Neural cell (in vitro differentiated cells): ENCODE results near the gene EDRF1. TPM values are rescaled to one million over a fixed set of nuclear protein-coding genes. Genes with fewer than 3 reads are reported as not detected.

Experiments used
- H2AFZ ChIP-seq: fragments of 200-600, 300-800 bp; sonication (generic), shearing (Covaris generic); 2 replicates; pipeline ENCODE4 v1.6.0; 2014; ENCODE audit warnings: low read depth, mild to moderate bottlenecking, antibody characterized with exemption, low read length, moderate library complexity
- H3F3A ChIP-seq: fragments of 200-600 bp; shearing (Covaris generic); 2 replicates; pipeline ENCODE4 v1.6.1; 2016; ENCODE audit warnings: mild to moderate bottlenecking, moderate library complexity, mixed read lengths, antibody characterized with exemption, low read length; ENCODE audit not compliant: insufficient read depth, poor library complexity, severe bottlenecking
- H3K27ac ChIP-seq: fragments of 200-600, 300-800 bp; sonication (generic), shearing (Covaris generic); 2 replicates; pipeline ENCODE4 v1.5.1; 2014; ENCODE audit warnings: mild to moderate bottlenecking, low read length, moderate library complexity
- H3K27me3 ChIP-seq: fragments of 300-800, 200-600 bp; sonication (generic), shearing (Covaris generic); 2 replicates; pipeline ENCODE4 v1.6.0; 2014; ENCODE audit warnings: mild to moderate bottlenecking, low read depth, low read length, moderate library complexity; ENCODE audit not compliant: insufficient read depth
- H3K36me3 ChIP-seq: fragments of 300-800, 200-600 bp; sonication (generic), shearing (Covaris generic); 2 replicates; pipeline ENCODE4 v1.5.1; 2014; ENCODE audit warnings: mild to moderate bottlenecking, antibody characterized with exemption, low read length, moderate library complexity; ENCODE audit not compliant: insufficient read depth
- H3K4me2 ChIP-seq: fragments of 300-800, 200-600 bp; sonication (generic), shearing (Covaris generic); 2 replicates; pipeline ENCODE4 v1.6.0; 2014; ENCODE audit warnings: mild to moderate bottlenecking, low read length
- H3K4me3 ChIP-seq: fragments of 300-800, 200-600 bp; sonication (generic), shearing (Covaris generic); 2 replicates; pipeline ENCODE4 v1.5.1; 2014; ENCODE audit warnings: mild to moderate bottlenecking, low read length, moderate library complexity
- H3K79me2 ChIP-seq: fragments of 200-600 bp; shearing (Covaris generic); replicated peaks from 2 replicates; pipeline ENCODE4 v1.6.0; 2014; ENCODE audit warnings: mild to moderate bottlenecking, low read length, moderate library complexity; ENCODE audit not compliant: insufficient read depth
- H3K9ac ChIP-seq: fragments of 300-800, 200-600 bp; sonication (generic), shearing (Covaris generic); 2 replicates; pipeline ENCODE4 v1.6.1; 2016; ENCODE audit warnings: mild to moderate bottlenecking, low read length, mixed read lengths
- H3K9me2 ChIP-seq: fragments of 200-600 bp; shearing (Covaris generic); 2 replicates; pipeline ENCODE4 v1.6.1; 2016; ENCODE audit warnings: mild to moderate bottlenecking, low read length, mixed read lengths; ENCODE audit not compliant: insufficient read depth
- H3K9me3 ChIP-seq: fragments of 200-600, 300-800 bp; sonication (generic), shearing (Covaris generic); 2 replicates; pipeline ENCODE4 v1.6.1; 2016; ENCODE audit warnings: mild to moderate bottlenecking, mixed run types, low read length, moderate library complexity, mixed read lengths
- H4K20me1 ChIP-seq: fragments of 200-600 bp; shearing (Covaris generic); 2 replicates; pipeline ENCODE4 v1.6.1; 2016; ENCODE audit warnings: mild to moderate bottlenecking, mixed run types; ENCODE audit not compliant: insufficient read depth
- EP300 ChIP-seq: fragments of 450-650 bp; conservative IDR thresholded peaks from 2 replicates; pipeline ENCODE4 v1.6.1; 2014; ENCODE audit warnings: antibody characterized with exemption, mild to moderate bottlenecking, moderate library complexity; ENCODE audit not compliant: poor library complexity, severe bottlenecking
- EZH2 ChIP-seq: fragments of 200-600, 300-800 bp; shearing (Covaris generic), sonication (generic); IDR thresholded peaks from 2 replicates; pipeline ENCODE4 v1.6.1; 2014; ENCODE audit warnings: antibody characterized with exemption, low read length, borderline replicate concordance, mild to moderate bottlenecking; ENCODE audit not compliant: insufficient read depth, poor library complexity, severe bottlenecking
- MXI1 ChIP-seq: fragments of 450-650 bp; conservative IDR thresholded peaks from 2 replicates; pipeline ENCODE4 v1.6.1; 2014; ENCODE audit warnings: antibody characterized with exemption, mild to moderate bottlenecking; ENCODE audit not compliant: poor library complexity, severe bottlenecking
- POLR2AphosphoS5 ChIP-seq: IDR thresholded peaks from 2 replicates; pipeline ENCODE4 v1.6.1; 2012
- RAD21 ChIP-seq: fragments of 450-650 bp; conservative IDR thresholded peaks from 2 replicates; pipeline ENCODE4 v1.6.1; 2014; ENCODE audit warnings: antibody characterized with exemption, mild to moderate bottlenecking, moderate library complexity
- SMC3 ChIP-seq: fragments of 450-650 bp; conservative IDR thresholded peaks from 2 replicates; pipeline ENCODE4 v1.6.1; 2014; ENCODE audit warnings: antibody characterized with exemption, mild to moderate bottlenecking, moderate library complexity; ENCODE audit not compliant: poor library complexity
- TAF1 ChIP-seq: IDR thresholded peaks from 2 replicates; pipeline ENCODE4 v1.6.1; 2012; ENCODE audit warnings: low read depth
- polyA plus RNA-seq: library from polyadenylated mRNA; depleted of rRNA; stranded (reverse); fragments of >200 nt; gene quantifications from 2 replicates; pipeline ENCODE4 v1.2.3, GENCODE V29; 2014
- TF ChIP-seq, protein P1 (sequence below): fragments of 450-650 bp; IDR thresholded peaks from 2 replicates; pipeline ENCODE4 v1.5.1; 2014; ENCODE audit warnings: antibody characterized with exemption, mild to moderate bottlenecking, moderate library complexity; ENCODE audit not compliant: poor library complexity, severe bottlenecking
- TF ChIP-seq, protein P2 (sequence below): IDR thresholded peaks from 2 replicates; pipeline ENCODE4 v1.6.1; 2012; ENCODE audit warnings: borderline replicate concordance

The EDRF1 gene
- polyA plus RNA-seq, 1 donor from 2014 or later, result 54.1 TPM

DNA sequence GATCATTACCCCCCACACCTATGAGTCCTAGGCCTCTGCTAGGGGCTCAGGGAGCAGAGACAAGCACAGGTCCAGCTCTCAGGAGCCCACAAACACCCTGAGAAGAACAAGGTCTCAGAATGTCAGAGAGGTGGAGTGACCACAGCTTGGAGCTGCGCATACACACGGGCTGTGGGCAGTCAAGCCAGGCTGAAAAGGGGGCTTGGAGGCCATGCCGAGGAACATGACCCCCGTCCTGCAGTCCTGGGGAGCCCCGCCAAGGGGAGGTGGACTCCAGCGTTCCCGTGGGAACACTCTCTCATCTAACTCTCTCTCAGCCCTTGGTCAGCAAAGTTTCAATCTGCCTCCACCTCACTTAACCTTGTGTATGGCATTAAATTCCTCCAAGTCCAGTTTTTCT lies 63.9 kb downstream of the EDRF1 start:
- H3K4me2 ChIP-seq, result no peak overlapping the region
- H3K27me3 ChIP-seq, result no peaks in the 10 kb centered on the region
- no peaks in the 10 kb centered on the region for H3K9me2 ChIP-seq
- H3K27ac ChIP-seq, result no peak overlapping the region
- H3K79me2 ChIP-seq, result no peaks in the 10 kb centered on the region
- no peak overlapping the region for H3K9ac ChIP-seq
- H4K20me1 ChIP-seq, result no peaks in the 10 kb centered on the region
- no peak overlapping the region for H2AFZ ChIP-seq
- no peak overlapping the region for H3K4me3 ChIP-seq
- no peaks in the 10 kb centered on the region for H3F3A ChIP-seq
- H3K9me3 ChIP-seq, result no peaks in the 10 kb centered on the region
- TF ChIP-seq MXI1 (no peak), POLR2AphosphoS5 (no peak), SMC3 (no peak), RAD21 (no peak), TAF1 (no peak), EP300 (no peak), EZH2 (no peak)
- TF ChIP-seq, protein P1, sequence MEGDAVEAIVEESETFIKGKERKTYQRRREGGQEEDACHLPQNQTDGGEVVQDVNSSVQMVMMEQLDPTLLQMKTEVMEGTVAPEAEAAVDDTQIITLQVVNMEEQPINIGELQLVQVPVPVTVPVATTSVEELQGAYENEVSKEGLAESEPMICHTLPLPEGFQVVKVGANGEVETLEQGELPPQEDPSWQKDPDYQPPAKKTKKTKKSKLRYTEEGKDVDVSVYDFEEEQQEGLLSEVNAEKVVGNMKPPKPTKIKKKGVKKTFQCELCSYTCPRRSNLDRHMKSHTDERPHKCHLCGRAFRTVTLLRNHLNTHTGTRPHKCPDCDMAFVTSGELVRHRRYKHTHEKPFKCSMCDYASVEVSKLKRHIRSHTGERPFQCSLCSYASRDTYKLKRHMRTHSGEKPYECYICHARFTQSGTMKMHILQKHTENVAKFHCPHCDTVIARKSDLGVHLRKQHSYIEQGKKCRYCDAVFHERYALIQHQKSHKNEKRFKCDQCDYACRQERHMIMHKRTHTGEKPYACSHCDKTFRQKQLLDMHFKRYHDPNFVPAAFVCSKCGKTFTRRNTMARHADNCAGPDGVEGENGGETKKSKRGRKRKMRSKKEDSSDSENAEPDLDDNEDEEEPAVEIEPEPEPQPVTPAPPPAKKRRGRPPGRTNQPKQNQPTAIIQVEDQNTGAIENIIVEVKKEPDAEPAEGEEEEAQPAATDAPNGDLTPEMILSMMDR, result no peak
- TF ChIP-seq, protein P2, sequence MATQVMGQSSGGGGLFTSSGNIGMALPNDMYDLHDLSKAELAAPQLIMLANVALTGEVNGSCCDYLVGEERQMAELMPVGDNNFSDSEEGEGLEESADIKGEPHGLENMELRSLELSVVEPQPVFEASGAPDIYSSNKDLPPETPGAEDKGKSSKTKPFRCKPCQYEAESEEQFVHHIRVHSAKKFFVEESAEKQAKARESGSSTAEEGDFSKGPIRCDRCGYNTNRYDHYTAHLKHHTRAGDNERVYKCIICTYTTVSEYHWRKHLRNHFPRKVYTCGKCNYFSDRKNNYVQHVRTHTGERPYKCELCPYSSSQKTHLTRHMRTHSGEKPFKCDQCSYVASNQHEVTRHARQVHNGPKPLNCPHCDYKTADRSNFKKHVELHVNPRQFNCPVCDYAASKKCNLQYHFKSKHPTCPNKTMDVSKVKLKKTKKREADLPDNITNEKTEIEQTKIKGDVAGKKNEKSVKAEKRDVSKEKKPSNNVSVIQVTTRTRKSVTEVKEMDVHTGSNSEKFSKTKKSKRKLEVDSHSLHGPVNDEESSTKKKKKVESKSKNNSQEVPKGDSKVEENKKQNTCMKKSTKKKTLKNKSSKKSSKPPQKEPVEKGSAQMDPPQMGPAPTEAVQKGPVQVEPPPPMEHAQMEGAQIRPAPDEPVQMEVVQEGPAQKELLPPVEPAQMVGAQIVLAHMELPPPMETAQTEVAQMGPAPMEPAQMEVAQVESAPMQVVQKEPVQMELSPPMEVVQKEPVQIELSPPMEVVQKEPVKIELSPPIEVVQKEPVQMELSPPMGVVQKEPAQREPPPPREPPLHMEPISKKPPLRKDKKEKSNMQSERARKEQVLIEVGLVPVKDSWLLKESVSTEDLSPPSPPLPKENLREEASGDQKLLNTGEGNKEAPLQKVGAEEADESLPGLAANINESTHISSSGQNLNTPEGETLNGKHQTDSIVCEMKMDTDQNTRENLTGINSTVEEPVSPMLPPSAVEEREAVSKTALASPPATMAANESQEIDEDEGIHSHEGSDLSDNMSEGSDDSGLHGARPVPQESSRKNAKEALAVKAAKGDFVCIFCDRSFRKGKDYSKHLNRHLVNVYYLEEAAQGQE, result no peak
- H3K36me3 ChIP-seq, result no peaks in the 10 kb centered on the region

- H3K27ac ChIP-seq, result no peak overlapping the region
- no peaks in the 10 kb centered on the region for H3K79me2 ChIP-seq
- no peaks in the 10 kb centered on the region for H3F3A ChIP-seq
- no peaks in the 10 kb centered on the region for H3K36me3 ChIP-seq
- no peak overlapping the region for H3K4me3 ChIP-seq
- no peak overlapping the region for H3K4me2 ChIP-seq
- H3K27me3 ChIP-seq, result no peaks in the 10 kb centered on the region
- H2AFZ ChIP-seq, result no peak overlapping the region
- H4K20me1 ChIP-seq, result no peaks in the 10 kb centered on the region
- TF ChIP-seq, protein P2, result no peak
- TF ChIP-seq POLR2AphosphoS5 (no peak), EP300 (no peak), MXI1 (no peak), SMC3 (no peak), EZH2 (no peak), TAF1 (no peak), RAD21 (no peak)
- TF ChIP-seq, protein P1, result no peak
- no peaks in the 10 kb centered on the region for H3K9me3 ChIP-seq
- H3K9ac ChIP-seq, result no peak overlapping the region
- no peaks in the 10 kb centered on the region for H3K9me2 ChIP-seq
These were observed 64.4 kb downstream of the EDRF1 start for GRCh38 chr10:125783957-125784356.
